Activated CD4-positive, CD25-positive, alpha-beta regulatory T cell treated with anti-CD3 and anti-CD28 coated beads, Interleukin-2, amount 50 U/mL, for 72 hours (primary cell): ENCODE measurements around the gene LDLRAD3.

Experiments
- DNase-seq: peaks from one replicate; pipeline ENCODE4 v3.0.0; 2021

The LDLRAD3 gene

DNA sequence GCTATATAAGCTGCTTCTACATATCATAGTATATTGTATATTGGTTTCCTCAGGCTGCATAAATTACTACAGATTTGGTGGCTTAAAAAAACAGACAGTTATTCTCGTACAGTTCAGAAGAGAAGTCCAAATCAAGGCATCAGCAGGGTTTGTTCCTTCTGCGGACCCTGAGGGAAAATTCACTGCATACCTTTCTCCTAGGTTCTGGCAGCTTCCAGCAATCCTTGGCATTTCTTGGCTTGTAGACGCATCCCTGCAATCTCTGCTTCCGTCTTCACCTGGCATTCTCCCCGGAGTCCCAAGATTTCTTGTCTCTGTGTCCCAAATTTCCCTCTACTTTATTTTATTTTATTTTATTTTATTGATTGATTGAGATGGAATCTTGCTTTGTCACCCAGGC is 202.6 kb downstream of the LDLRAD3 start:
- no peak for DNase-seq

DNA sequence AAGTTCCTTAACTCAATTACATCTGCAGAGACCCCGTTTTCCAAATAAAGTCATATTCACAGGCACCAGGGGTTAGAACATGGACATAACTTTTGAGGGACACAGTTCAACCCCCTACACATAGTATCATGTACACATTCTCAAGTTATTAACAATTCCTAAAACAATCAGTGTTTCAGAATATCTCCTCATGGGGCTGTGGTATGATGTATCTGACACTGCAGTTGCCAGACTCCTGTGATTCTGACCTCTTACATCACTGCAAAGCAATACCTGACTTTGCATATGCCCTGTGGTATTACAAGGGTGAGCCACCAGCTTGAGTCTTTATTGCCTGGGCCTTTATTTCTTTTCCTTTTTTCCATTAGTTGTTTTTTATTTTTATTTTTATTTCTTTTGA is 203.6 kb downstream of the LDLRAD3 start:
- DNase-seq: no peak

DNA sequence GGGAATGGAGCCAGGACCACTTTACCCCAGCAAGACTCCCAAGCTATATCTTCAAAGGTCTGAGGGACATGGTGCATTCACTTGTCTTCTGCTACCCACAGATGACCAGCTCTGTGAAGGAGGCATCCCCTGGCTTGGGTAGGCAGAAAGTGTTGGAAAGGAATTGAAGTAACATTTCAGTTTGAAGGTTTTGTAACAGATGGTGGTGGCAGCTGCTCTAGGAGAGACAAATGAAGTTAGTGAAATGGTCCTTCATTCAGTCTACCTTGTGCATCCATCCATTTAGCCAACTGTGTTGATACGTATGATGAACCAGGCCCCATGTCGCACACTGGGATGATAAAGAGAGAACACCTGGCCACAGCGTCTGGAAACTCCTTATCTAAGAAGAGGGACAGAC is 204.8 kb downstream of the LDLRAD3 start:
- no peak for DNase-seq

DNA sequence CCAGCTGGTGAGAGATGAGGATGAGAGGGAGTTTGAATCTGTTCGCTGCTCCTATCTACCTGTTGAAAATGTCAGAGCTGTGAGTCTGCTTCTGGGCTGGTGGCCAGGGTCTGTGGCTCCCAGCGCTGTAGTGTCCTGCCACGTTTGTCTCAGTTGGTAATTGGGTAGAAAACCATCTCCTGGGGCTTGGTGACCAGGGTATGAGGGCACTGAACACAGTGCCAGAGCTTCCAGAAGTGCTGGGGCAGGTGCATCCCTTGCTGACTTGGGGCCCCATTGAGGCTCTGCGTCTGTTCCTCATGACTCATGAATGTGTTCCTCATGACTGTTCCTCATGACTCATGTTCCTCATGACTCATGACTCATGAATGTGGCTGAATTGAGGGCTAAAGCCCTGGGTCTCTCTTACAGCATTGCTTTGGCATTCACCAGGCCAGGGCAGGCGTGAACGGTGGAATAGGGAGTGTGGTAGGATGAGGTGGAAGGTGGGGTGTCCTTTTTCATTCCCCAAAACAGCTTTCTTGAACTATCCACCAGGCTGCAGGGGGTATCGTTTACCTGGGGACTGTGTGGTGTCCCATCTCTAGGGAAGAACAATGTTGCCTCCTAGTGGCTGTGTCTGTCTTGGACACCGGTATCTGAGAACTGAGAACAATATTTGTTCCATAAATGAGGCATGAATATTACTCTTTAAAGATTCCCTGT is 205.8 kb downstream of the LDLRAD3 start:
- no peak for DNase-seq

DNA sequence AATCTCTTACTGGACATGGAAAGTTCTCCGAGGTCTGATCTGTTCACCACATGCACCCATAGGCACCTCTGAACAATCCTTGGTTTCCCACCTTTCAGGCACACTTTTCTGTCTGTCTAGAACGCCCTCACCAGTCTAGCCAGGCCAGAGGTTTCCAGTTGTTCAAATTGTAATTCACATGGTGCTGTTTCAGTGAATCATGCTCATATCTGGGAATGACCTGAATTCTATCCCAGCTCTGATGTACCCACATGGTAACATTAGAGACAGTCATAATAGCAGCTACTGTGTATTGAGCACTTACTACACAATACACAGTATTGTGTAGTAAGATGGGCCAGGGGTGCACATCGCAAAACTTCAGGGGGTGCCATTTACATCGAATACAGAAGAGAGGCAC is 207.1 kb downstream of the LDLRAD3 start:
- no peak for DNase-seq

DNA sequence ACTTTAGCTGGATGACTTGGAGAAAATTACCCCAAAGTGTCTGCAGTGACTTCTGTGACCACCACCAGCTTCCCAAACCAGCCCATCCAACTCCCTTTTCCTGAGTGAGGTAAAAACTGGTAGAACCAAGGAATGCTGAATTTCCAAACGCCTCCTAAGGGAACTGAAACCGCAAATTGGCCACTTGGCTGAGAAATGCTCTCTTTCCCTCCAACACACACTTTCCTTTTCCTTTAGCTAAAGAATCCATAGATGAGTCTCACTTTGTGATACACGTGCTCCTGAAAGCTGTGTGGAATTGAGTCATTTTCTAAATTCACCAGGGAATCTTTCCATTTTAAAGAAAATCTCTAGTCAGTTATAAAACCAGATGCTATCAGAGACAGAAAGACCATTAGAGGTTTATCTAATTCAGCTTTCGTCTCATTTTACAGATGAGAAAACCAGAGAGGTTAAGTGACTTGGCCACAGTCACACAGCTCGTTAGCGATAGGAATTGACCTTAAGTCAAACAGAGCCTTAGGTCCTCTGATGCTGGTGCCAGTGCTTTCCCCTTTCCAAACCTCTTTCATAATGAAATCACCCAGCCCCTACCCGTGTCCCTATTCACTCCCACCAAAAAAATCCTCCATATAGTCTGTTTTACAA is 208.2 kb downstream of the LDLRAD3 start:
- DNase-seq: no peak

DNA sequence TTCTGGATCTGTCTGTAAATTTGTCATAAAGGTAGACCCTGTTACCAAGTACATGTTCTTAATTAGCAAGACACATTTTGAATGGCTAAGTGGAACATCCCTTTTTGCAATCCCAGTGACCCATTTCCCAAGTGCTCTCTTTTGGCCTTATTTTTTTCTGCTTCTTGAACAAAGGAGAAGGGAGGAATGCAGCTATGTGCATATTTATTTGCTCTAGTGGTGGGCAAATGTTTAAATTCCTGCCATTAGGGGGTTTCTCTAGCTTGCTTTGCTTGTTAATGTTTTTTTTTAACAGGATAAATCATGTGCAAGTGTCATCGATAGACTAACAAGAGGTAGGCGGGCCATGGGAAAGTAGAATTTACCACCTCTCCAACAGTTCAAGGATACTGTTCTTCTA is 209.7 kb downstream of the LDLRAD3 start:
- no peak for DNase-seq

DNA sequence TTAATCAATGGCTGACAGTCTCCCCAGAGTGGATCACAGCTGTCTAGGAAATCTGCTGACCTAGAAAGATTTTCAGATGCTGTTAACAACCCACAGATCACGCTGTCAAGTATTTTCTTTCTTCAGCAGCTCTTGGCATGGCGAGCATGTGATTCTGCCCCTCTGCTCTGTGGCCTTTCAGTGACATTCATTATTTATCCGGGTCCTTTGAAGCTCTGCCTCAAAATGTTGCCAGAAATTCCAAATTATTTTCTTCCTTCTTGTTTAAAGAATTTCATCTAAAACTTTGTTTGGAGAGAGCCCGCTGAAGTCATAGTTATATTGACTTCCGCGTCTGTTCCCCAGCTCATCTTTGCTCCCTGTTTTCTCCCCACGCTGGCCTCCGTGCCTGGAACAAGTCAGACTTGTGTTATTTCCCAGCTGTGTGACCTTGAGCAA is 211.3 kb downstream of the LDLRAD3 start:
- DNase-seq: no peak

DNA sequence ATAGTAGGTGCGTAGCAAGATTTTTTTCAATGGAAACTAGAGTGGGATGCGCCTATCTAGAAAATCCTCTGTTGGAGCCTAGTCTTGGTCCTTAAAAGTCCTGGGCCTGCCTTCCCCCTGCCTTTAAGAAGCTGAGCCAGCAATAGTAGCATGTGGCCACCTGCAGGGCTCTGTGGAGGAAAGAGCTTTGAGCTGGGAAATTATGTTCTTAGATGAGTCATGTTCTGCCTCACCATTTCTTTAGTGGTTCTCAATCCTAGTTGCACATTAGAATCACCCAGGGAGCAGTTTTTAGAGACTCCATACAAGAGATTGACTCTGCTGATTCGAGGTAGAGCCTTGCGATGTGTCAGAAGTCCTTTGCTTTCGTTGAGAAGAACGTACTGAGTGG is 211.9 kb downstream of the LDLRAD3 start:
- no peak for DNase-seq

DNA sequence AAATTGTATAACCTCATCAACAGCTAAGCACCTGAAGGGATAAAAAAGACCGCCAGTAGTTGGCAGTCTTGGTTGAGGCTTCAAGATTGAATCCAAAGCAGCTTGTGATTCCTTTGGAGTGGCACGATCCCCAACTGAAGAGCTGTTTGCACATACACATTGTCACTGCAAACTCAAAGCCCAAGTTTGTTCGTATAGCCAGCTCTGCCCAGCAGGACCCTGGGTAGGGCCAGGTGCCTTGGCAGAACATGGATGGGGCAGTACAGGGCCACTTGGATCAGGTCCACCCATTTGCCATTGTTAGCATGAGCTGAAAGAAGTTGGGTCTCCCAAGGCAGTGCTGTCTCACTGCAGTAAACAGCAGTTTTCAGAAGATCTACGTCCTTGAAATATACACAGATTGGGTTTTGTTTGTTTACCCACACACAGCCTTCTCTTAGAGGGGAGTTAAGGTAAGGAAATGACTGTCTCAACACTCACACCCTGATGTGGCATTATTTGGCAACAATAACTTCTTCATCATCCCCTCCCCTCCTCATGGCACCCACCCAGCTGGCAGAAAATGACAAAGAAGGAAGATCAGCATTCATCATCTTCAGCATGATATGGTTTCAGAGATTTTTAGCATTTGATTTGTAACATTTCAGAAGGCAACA is 212.4 kb downstream of the LDLRAD3 start:
- no peak for DNase-seq

DNA sequence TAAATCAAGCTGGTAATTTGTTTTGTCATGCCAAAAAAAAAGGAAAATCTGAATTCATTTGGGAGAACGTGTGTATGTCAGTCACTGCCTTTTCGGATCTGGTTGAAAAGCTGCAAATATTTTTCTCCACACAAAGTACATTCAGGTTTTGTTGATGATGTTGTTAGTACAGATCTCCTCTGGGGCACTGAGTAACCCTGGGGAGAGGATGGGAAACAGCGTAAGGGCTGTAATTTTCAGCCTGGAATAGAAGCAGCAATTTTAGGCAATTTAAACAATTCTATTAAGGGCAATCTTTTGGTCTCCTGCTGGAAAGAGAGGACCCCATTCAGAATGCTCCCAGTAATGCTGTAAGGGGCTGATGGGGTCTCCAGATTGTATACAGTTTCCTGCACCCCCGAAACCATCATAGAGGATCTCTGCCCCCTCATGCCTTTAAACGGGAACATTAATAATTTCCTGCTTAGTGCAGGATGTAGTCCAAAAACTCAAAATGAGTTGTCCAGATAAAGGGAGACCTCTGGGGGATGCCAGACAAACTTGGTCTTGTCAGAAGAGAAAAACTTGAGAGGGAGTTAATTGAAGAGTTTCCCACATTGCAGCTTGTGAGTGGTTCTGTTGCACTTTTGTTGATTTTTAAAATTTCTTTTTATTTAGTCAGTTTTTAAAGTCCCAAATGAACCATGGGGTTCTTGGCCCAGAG is 213.1 kb downstream of the LDLRAD3 start:
- DNase-seq: no peak

DNA sequence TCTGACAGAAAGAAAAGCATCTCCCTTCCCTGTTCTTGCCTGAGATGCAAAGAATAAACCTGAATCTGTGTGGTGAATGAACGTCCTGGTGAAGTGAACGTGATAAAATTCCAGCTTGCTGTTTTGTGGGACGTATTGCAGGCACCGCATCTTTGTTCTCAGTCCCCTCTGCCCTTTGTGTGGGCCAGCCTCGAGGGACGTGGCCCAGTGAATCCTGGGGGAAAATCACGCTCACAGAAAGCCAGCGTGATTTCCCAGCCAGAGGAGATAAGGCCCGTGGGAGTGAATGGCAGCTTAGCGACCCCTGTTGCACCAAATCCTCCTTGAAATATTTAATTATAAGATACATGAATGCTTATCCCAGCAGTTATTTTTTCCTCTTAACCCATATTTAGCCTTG is 216.2 kb downstream of the LDLRAD3 start:
- DNase-seq: no peak

DNA sequence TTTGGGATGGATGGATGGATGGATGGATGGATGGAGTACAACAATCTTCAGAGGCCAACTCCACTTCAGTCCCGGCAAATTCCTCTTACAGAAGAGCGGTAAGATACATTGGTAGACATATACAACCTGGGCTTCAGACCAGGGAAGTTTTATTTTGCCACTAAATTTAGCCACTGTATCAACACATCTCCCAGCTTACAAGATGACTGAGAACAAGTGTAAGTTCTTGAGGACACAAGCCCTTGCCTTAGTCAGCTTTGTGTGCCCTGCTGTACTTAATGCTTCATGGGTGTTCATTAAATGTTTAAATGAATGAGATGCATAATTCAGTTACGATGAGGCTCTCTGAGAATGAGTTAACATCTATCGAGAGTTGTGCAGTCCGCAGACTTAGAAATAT is 217.7 kb downstream of the LDLRAD3 start:
- DNase-seq: no peak

DNA sequence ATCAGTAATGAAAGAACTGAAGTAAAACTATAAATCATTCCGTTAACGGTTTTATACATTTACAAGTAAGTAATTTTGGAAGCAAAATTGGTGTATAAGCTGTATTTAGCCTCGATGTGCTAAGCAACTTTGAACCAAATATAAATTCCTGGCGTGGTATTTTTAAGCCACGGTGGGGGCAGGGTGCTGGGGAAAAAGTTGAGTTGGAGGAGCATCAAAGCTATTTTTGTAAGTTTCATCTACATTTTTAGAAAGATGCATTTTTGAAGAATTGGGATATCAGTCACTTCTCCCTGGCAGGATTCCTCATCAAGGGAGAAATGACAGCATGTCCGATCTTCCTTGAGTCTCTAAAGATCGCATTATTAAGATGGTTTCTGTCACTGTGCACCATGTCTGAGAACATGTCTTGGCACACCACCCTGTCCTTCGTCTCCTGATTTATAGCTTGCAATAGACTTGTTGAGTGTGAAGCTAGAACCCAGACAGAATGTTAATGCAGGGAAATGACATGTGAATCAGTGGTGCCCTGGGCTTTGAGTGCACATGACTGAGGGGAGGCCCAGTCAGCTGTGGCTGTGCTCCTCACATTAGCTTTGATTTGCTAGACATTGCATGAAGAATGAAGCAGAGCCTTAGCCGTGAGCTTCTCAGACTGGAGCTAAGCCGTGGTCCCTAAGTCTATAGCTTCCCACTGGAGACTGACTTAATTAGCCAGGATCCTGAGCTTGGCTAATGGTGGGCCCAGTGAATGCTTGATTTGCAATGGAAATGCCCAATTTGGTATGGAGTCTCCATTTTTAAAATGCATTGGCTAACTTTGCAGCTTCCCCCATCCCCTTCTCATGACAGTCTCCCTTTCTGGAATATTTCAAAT is 218.4 kb downstream of the LDLRAD3 start:
- no peak for DNase-seq

DNA sequence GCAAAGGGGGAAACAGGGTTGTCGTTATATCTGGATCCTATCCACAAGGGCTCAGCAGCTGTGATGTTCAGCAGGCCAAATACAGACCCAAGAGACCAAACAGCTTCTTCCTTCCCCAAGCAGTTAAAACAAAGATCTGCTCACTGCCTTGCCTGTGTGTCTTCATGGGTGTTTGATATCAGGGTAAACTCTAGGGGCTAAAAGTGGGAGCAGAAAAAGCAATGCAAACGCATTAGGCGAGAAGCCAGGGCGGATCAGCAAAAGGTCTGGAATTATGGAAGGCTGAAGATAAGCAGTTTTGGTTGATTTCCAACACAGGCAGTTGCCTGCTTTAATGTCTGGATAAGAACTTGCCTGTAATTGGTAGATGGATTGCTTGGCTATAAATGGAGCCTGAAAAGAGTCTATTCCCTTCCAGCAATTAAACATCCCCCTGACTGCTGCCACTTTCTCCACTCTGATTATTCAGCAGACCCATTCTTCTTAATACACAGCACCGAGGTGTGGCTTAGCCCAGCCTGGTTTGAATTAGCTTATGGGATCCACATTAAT is 219.1 kb downstream of the LDLRAD3 start:
- DNase-seq: no peak

DNA sequence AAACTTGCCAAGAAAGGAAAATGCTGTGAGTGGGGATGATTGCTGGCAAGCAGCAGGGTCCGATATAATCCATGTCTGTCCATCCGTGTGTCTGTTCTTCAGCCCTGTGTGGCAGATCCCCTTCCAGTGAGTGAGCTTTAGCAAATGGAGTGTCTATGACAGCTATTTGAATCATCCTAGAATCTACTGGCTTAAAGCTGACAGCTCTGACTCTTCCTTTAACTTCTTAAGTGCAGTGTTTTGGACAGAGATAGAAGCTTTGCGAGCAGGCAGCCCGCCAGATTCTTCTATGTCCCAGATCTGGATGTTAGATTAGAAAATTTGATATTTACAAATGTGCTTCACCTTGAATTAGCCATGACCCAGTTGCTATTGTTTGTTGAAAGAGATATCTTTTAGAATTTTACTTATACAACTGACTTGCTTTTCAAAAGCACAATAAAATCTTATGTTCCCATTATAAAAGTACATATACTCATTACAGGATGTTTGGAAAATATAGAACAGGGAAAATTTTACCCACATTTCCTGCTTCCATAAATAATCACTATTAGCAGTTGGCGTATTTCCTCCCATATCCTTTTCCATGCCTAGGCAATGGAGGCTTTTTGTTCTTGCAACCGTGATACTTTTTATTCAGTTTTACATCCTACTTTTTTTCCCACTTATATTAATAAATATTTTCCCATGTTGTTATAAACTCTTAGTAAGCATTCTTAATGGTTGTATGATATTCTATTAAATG is 220.8 kb downstream of the LDLRAD3 start:
- DNase-seq: no peak

DNA sequence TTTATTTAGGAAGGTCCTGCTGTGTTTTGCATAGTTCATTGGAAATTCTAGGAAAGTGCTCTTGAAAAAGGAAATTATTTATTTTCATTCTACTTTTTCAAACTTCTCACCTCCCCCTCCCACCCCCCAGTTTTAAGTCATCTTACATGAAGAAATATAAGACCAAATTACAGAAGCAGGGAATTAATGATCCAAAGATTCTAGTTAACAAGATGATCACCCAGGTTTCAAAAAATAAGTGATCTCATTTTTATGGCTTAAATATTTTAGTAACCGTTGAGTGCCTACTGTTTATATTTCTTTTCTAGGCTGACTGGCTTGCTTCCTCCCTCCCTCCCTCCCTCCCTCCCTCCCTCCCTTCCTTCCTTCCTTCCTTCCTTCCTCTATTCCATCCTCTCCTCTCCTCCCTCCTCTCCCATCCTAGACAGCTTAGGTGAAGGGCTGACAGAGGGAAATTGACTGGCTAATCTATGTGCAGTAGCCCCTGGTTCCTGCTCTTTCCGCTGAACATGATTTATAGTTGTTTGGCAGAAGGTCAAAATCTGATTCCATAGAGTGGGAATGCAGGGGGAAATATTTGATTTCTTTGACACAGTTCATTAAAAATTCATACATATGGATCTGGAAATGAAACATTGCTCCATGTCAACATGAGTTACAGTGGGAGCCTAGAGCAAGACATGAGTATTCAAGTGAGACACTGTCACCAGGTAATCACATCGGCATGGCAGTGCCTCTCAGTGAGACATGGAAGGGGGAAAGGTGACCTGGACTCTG is 221.9 kb downstream of the LDLRAD3 start:
- no peak for DNase-seq

DNA sequence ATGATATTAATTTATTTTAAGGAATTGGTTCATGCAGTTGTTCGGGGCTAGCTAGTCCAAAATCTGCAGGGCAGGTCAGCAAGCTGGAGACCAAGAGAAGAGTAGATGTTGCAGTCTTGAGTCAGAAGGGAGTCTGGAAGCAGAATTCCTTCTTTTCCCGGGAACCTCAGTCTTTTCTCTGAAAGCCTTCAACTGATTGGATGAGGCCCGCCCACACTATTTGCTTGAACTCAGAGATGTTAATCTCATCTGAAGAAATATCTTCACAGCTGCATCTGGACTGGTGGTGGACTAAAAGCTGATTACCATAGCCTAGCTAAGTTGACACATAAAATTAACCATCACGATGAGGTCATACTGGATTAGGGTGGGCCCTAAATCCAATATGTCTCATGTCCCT is 223.2 kb downstream of the LDLRAD3 start:
- no peak for DNase-seq

DNA sequence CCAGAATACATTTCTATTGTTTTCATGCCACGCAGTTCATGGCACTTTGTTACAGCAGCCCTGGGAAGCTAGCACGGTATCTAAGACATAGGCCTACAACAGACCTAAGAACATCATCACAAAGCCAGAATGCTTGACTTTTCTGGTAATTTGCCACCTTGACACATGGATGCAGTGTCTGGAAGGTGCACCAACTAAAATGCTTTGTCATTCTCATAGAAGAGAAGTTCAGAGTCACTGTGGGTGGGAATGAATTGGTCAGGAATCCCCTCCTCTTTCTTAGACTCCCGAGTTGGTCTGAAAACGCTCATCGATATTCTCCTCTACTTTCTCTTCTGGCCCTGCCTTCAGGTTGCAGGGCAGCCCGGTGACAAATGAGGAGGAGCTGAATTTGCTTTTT is 223.9 kb downstream of the LDLRAD3 start:
- no peak for DNase-seq

DNA sequence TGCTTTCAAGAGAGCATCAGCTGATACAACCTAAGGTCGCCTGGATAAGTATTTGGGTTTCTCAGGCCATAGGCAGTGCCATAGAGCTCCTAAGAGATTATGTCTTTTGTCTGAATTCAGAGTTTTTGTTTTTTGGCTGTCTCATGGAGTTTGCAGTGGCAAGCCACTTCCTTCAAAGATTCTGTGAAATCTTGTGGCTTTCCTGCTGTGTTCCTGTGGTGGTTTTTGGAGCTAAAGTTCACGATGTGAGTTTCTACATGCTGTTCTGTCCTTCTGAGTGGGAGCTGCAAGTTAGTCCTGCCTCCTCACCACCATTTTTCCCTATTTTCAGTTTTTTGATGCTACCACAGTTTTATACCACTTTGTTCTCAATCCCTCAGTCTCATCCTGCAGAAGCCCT is 234.0 kb downstream of the LDLRAD3 start:
- no peak for DNase-seq
